ENCODE data around the gene SLC44A5.
"Not testable (repeated sequence)": the region's sequence is repeated elsewhere in the genome, so short reads cannot be mapped to it uniquely, and the experiment has no call there.

GRCh38 chr1:75375476-75376447 lies 235.2 kb downstream of the SLC44A5 start:
- not testable (repeated sequence) for TF ChIP-seq CTCF (IDR thresholded peaks at IDR 0.05 in 8 of 11, conservative IDR thresholded peaks at IDR 0.05 in 3 of 11); POLR2A (IDR thresholded peaks at IDR 0.05); POLR2AphosphoS5 (IDR thresholded peaks at IDR 0.05)

Measured in spleen (tissue), 7 donors.